Effector CD8-positive, alpha-beta T cell (primary cell): ENCODE measurements around the gene MAP2K6.

Experiments
- DNase-seq: peaks from one replicate; lab custom pipeline; 2025; lab: John Stamatoyannopoulos, UW

The MAP2K6 gene

GRCh38 chr17:69535016-69535570, 120.6 kb downstream of the MAP2K6 start:
- DNase-seq: no peak

GRCh38 chr17:69538795-69539194, 124.3 kb downstream of the MAP2K6 start:
- DNase-seq: no peak

- no peak for DNase-seq
Observed at GRCh38 chr17:69539274-69539673, 124.8 kb downstream of the MAP2K6 start.

- DNase-seq: no peak
Observed at GRCh38 chr17:69539781-69540319, 125.4 kb downstream of the MAP2K6 start.

GRCh38 chr17:69540356-69540755, 125.9 kb downstream of the MAP2K6 start:
- no peak for DNase-seq

- no peak for DNase-seq
Observed at GRCh38 chr17:69547230-69547629, 132.7 kb downstream of the MAP2K6 start.

- DNase-seq: no peak
Observed at GRCh38 chr17:69547947-69548346, 133.4 kb downstream of the MAP2K6 start.

- no peak for DNase-seq
Observed at GRCh38 chr17:69551212-69552010, 136.9 kb downstream of the MAP2K6 start.

GRCh38 chr17:69552986-69553667, 138.6 kb downstream of the MAP2K6 start:
- DNase-seq: no peak

- DNase-seq: no peak
Observed at GRCh38 chr17:69555056-69555455, 140.6 kb downstream of the MAP2K6 start.

GRCh38 chr17:69557339-69557738, 142.8 kb downstream of the MAP2K6 start:
- no peak for DNase-seq

GRCh38 chr17:69558796-69559195, 144.3 kb downstream of the MAP2K6 start:
- no peak for DNase-seq

- DNase-seq: no peak
Observed at GRCh38 chr17:69560987-69561441, 146.5 kb downstream of the MAP2K6 start.

GRCh38 chr17:69561462-69561861, 147.0 kb downstream of the MAP2K6 start:
- no peak for DNase-seq

- DNase-seq: no peak
Observed at GRCh38 chr17:69565447-69565846, 150.9 kb downstream of the MAP2K6 start.

GRCh38 chr17:69567130-69567529, 152.6 kb downstream of the MAP2K6 start:
- no peak for DNase-seq

- no peak for DNase-seq
Observed at GRCh38 chr17:69572747-69573146, 158.2 kb downstream of the MAP2K6 start.

- DNase-seq: no peak
Observed at GRCh38 chr17:69573396-69573795, 158.9 kb downstream of the MAP2K6 start.

- no peak for DNase-seq
Observed at GRCh38 chr17:69574257-69575197, 160.0 kb downstream of the MAP2K6 start.

- no peak for DNase-seq
Observed at GRCh38 chr17:69575346-69575761, 160.9 kb downstream of the MAP2K6 start.

GRCh38 chr17:69577098-69577497, 162.6 kb downstream of the MAP2K6 start:
- no peak for DNase-seq
